Esophagus squamous epithelium (tissue), 4 donors: ENCODE results near the gene HOGA1.

Source experiments
- CTCF ChIP-seq, 6 experiments: fragments of 450-650 bp in 4 of 6; fragments of 200-600 bp in 2 of 6; sonication (generic) in 2 of 6; IDR thresholded peaks; one replicate each; pipeline ENCODE4 v1.5.1; 2016 to 2019; ENCODE audit warnings: antibody characterized with exemption in 6 of 6, mild to moderate bottlenecking in 4 of 6, moderate library complexity in 4 of 6
- POLR2A ChIP-seq, 4 donors: fragments of 450-650 bp; IDR thresholded peaks; one replicate each; pipeline ENCODE4 v1.6.1; 2017; ENCODE audit warnings: antibody characterized with exemption in 4 of 4, mild to moderate bottlenecking in 4 of 4, moderate library complexity in 3 of 4

- no peak for TF ChIP-seq CTCF (IDR thresholded peaks at IDR 0.05)
- TF ChIP-seq POLR2A (IDR thresholded peaks at IDR 0.05), result no peak
These were observed 46.9 kb downstream of the HOGA1 start for GRCh38 chr10:97631098-97631497.
